NB4 (cell line): ENCODE data around the gene TBC1D1.

Source experiments
- CTCF ChIP-seq: IDR thresholded peaks from one replicate; pipeline ENCODE4 v1.5.1; 2012; ENCODE audit warnings: low read depth, low read length
- MAX ChIP-seq: IDR thresholded peaks from 2 replicates; pipeline ENCODE4 v1.6.1; 2011; ENCODE audit warnings: low read depth, low read length

GRCh38 chr4:38056011-38056685 lies 165.3 kb downstream of the TBC1D1 start:
- TF ChIP-seq CTCF (no peak), MAX (no peak)
